ENCODE results near the gene PLCXD1. TPM values are rescaled to one million over a fixed set of nuclear protein-coding genes. Genes with fewer than 3 reads are reported as not detected.

The PLCXD1 gene
- total and polyA plus RNA-seq, 2 experiments from 2014 or later = 16.6 to 50.4 TPM

GRCh38 chrX:311156-312129 lies 30.3 kb downstream of the PLCXD1 start:
- TF ChIP-seq CTCF (IDR thresholded peaks at IDR 0.05; ENCODE audit: low read depth, low read length) = no peak
- H3K36me3 ChIP-seq = peaks cover 29% of the 10 kb centered on the region
- H3K9me3 ChIP-seq (ENCODE audit: low read depth) = no peaks in the 10 kb centered on the region
- no peak for DNase-seq (ENCODE audit: low read depth in 1 of 2, low spot score in 1 of 2)
- H3K4me3 ChIP-seq = no peak overlapping the region
- no peaks in the 10 kb centered on the region for H3K27me3 ChIP-seq
- H3K27ac ChIP-seq = no peak overlapping the region
- no peaks in the 10 kb centered on the region for H3K4me1 ChIP-seq (ENCODE audit: low read depth)

GRCh38 chrX:312621-313331 lies 31.6 kb downstream of the PLCXD1 start:
- Histone ChIP-seq H3K27ac (no peak overlapping the region), H3K4me1 (ENCODE audit: low read depth) (no peaks in the 10 kb centered on the region), H3K27me3 (no peaks in the 10 kb centered on the region), H3K4me3 (no peak overlapping the region), H3K36me3 (peaks cover 20% of the 10 kb centered on the region), H3K9me3 (ENCODE audit: low read depth) (no peaks in the 10 kb centered on the region)
- no peak for TF ChIP-seq CTCF (IDR thresholded peaks at IDR 0.05; ENCODE audit: low read depth, low read length)
- DNase-seq (ENCODE audit: low read depth in 1 of 2, low spot score in 1 of 2) = no peak

- Histone ChIP-seq H3K4me3 (no peak overlapping the region), H3K9me3 (ENCODE audit: low read depth) (no peaks in the 10 kb centered on the region), H3K4me1 (ENCODE audit: low read depth) (no peaks in the 10 kb centered on the region), H3K27ac (no peak overlapping the region), H3K36me3 (peaks cover 18% of the 10 kb centered on the region), H3K27me3 (no peaks in the 10 kb centered on the region)
- TF ChIP-seq CTCF (IDR thresholded peaks at IDR 0.05; ENCODE audit: low read depth, low read length) = no peak
- no peak for DNase-seq (ENCODE audit: low read depth in 1 of 2, low spot score in 1 of 2)
Measured at GRCh38 chrX:313546-313945, 32.4 kb downstream of the PLCXD1 start.

- Histone ChIP-seq H3K4me1 (ENCODE audit: low read depth) (no peaks in the 10 kb centered on the region), H3K36me3 (peaks cover 18% of the 10 kb centered on the region), H3K27me3 (no peaks in the 10 kb centered on the region), H3K4me3 (no peak overlapping the region), H3K9me3 (ENCODE audit: low read depth) (no peaks in the 10 kb centered on the region), H3K27ac (no peak overlapping the region)
- DNase-seq (ENCODE audit: low read depth in 1 of 2, low spot score in 1 of 2) = no peak
- TF ChIP-seq CTCF (IDR thresholded peaks at IDR 0.05; ENCODE audit: low read depth, low read length) = no peak
Measured at GRCh38 chrX:314049-314448, 32.9 kb downstream of the PLCXD1 start.

GRCh38 chrX:314781-315595 lies 33.8 kb downstream of the PLCXD1 start:
- Histone ChIP-seq H3K9me3 (ENCODE audit: low read depth) (no peaks in the 10 kb centered on the region), H3K4me1 (ENCODE audit: low read depth) (peaks cover under 1% of the 10 kb centered on the region), H3K4me3 (no peak overlapping the region), H3K27ac (no peak overlapping the region), H3K27me3 (no peaks in the 10 kb centered on the region), H3K36me3 (peaks cover 18% of the 10 kb centered on the region)
- DNase-seq (ENCODE audit: low read depth in 1 of 2, low spot score in 1 of 2) = no peak
- TF ChIP-seq CTCF (IDR thresholded peaks at IDR 0.05; ENCODE audit: low read depth, low read length) = no peak
